Prostate gland (tissue), 2 donors: ENCODE results near the gene RSU1. TPM values are rescaled to one million over a fixed set of nuclear protein-coding genes. Genes with fewer than 3 reads are reported as not detected.

ENCODE experiments used
- DNase-seq: peaks from one replicate; pipeline ENCODE4 v3.0.0-alpha.2; 2019; ENCODE audit warnings: low spot score
- H3K27ac ChIP-seq, 2 donors: fragments of 200-600 bp; sonication (generic); 2 replicates each; pipeline ENCODE4 v1.5.1; 2017 to 2019
- H3K27me3 ChIP-seq: fragments of 200-600 bp; sonication (generic); replicated peaks from 2 replicates; pipeline ENCODE4 v1.5.1; 2019; ENCODE audit not compliant: insufficient read depth
- H3K36me3 ChIP-seq, 2 donors: fragments of 200-600 bp; sonication (generic); 1 replicate in 1 of 2; 2 replicates in 1 of 2; pipeline versions ENCODE4 v1.5.1 to v1.8.1; 2017 to 2019
- H3K4me1 ChIP-seq: fragments of 200-600 bp; sonication (generic); replicated peaks from 2 replicates; pipeline ENCODE4 v1.5.1; 2019
- H3K4me3 ChIP-seq, 2 donors: fragments of 200-600 bp; sonication (generic); 2 replicates each; pipeline ENCODE4 v1.5.1; 2017 to 2019
- H3K9me3 ChIP-seq: fragments of 200-600 bp; sonication (generic); 2 replicates; pipeline ENCODE4 v1.5.1; 2017
- POLR2A ChIP-seq: fragments of 450-650 bp; IDR thresholded peaks from one replicate; pipeline ENCODE4 v1.6.1; 2016; ENCODE audit warnings: antibody characterized with exemption, mild to moderate bottlenecking
- POLR2AphosphoS5 ChIP-seq: sonication (generic); formaldehyde crosslinking; IDR thresholded peaks from one replicate; pipeline ENCODE4 v1.6.1; 2017; ENCODE audit warnings: antibody characterized with exemption
- WGBS: methylation state at CpG from one replicate; pipeline ENCODE4 v1.1.5; 2018; 5-methylcytosine and 5-hydroxymethylcytosine counted together
- intact Hi-C: fragments of 100-400 bp; cut with DNase I; formaldehyde crosslinking; loops from one replicate; pipeline ENCODE4 v1.14.2; 2022
- total RNA-seq, 2 donors: library from RNA; depleted of rRNA; stranded (reverse); fragments of >200 nt; gene quantifications; one replicate each; pipeline ENCODE4 v1.1.0, GENCODE V29; 2016
- TF ChIP-seq, protein P1 (sequence below), 4 experiments: fragments of 200-600 bp in 2 of 4; fragments of 450-650 bp in 2 of 4; sonication (generic) in 2 of 4; IDR thresholded peaks; 1 replicate in 3 of 4; 2 replicates in 1 of 4; pipeline ENCODE4 v1.5.1; 2016 to 2019; ENCODE audit warnings: antibody characterized with exemption in 4 of 4, mild to moderate bottlenecking in 2 of 4, moderate library complexity in 2 of 4

RSU1 gene
- total RNA-seq, 2 donors from 2014 or later, result 32.2 to 49.3 TPM

DNA sequence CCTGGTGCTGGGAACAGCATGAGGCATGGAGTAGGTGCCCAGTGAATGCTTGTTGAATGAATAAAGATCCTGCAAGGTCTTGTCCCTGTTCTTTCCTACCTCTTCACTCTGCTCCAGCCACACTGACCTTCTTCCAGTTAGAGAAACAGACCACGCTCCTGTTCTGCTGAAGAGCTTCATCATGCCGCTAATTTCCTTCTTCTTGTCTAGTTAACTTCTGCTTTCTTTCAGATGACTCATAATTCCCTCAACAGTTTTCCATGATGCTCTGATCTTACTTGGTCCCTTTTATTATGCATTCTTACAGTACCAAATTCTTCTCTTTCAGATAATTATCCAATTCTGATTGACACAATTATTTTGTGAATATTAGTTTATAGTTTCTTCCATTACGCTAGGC lies 236.0 kb downstream of the RSU1 start:
- WGBS, result 87% methylated on average over 3 of the region's 3 CpGs

DNA sequence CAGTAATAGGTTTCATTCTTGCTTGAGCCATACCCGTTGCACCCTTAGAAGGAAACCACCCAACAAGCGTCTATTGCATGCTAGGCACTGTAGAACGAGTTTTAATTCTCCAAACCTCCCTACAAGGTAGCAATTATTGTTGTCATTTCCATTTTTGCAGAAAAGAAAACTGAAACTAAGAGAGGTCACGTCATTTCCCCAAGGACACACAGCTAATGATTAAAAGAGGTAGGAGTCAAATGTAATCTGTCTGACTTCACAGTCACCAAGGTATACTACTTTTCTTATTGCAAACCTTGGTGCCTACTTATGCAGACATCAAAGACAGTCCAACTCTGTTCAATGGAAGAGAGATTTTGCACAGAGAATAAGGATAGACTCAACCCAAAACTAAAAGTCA lies 246.5 kb downstream of the RSU1 start:
- Histone ChIP-seq H3K9me3 (no peaks in the 10 kb centered on the region), H3K36me3 (no peaks in the 10 kb centered on the region), H3K4me1 (no peaks in the 10 kb centered on the region), H3K27me3 (no peaks in the 10 kb centered on the region), H3K4me3 (no peak overlapping the region), H3K27ac (no peak overlapping the region)
- no peak for DNase-seq
- no peak for TF ChIP-seq POLR2A
- TF ChIP-seq POLR2AphosphoS5, result no peak
- intact Hi-C loops, result no loop called here
- WGBS, result 83% methylated on average over 4 of the region's 4 CpGs

More for the DNA sequence above, 236.0 kb downstream of the RSU1 start:
- intact Hi-C loops, result no loop called here
- H3K9me3 ChIP-seq, result no peaks in the 10 kb centered on the region
- H3K27me3 ChIP-seq, result no peaks in the 10 kb centered on the region
- no peaks in the 10 kb centered on the region for H3K36me3 ChIP-seq
- TF ChIP-seq POLR2AphosphoS5 (no peak), POLR2A (no peak)
- TF ChIP-seq, protein P1, sequence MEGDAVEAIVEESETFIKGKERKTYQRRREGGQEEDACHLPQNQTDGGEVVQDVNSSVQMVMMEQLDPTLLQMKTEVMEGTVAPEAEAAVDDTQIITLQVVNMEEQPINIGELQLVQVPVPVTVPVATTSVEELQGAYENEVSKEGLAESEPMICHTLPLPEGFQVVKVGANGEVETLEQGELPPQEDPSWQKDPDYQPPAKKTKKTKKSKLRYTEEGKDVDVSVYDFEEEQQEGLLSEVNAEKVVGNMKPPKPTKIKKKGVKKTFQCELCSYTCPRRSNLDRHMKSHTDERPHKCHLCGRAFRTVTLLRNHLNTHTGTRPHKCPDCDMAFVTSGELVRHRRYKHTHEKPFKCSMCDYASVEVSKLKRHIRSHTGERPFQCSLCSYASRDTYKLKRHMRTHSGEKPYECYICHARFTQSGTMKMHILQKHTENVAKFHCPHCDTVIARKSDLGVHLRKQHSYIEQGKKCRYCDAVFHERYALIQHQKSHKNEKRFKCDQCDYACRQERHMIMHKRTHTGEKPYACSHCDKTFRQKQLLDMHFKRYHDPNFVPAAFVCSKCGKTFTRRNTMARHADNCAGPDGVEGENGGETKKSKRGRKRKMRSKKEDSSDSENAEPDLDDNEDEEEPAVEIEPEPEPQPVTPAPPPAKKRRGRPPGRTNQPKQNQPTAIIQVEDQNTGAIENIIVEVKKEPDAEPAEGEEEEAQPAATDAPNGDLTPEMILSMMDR (IDR thresholded peaks at IDR 0.05), result no peak
- H3K4me3 ChIP-seq, result no peak overlapping the region
- no peak for DNase-seq
- H3K4me1 ChIP-seq, result no peaks in the 10 kb centered on the region
- no peak overlapping the region for H3K27ac ChIP-seq

DNA sequence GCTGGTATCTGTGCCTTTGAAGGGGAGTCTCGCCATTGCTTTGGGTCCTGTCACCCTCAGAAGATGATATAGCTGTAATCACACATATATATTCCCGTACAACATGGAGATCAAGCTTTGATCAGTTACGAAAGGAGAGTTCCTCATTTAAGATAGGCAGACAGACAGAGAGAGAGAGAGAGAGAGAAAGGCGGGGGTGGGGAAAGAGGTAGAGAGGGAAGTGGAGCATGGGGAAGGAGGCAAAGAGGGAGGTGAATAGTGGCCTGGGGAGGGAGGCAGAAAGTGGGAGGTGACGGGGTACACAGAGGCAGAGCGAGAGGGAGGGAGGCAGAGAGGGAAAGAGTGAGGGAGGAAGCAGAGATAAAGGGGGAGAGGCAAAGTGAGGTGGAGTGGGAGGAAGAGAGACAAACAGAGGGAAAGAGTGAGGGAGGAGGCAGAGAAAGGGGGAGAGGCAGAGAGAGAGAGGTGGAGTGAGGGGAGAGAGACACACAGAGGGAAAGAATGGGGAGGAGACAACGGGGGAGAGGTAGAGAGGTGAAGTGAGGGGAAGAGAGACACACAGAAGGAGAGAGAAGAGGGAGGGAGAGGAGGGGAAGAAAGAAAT lies 250.9 kb downstream of the RSU1 start:
- 55% methylated on average over 7 of the region's 7 CpGs for WGBS
- Histone ChIP-seq H3K36me3 (no peaks in the 10 kb centered on the region), H3K9me3 (no peaks in the 10 kb centered on the region), H3K4me3 (no peak overlapping the region), H3K27me3 (no peaks in the 10 kb centered on the region), H3K4me1 (no peaks in the 10 kb centered on the region), H3K27ac (no peak overlapping the region)
- intact Hi-C loops, result no loop called here
- no peak for DNase-seq
- TF ChIP-seq POLR2A (no peak), POLR2AphosphoS5 (no peak)
- TF ChIP-seq, protein P1 (IDR thresholded peaks at IDR 0.05), result no peak

DNA sequence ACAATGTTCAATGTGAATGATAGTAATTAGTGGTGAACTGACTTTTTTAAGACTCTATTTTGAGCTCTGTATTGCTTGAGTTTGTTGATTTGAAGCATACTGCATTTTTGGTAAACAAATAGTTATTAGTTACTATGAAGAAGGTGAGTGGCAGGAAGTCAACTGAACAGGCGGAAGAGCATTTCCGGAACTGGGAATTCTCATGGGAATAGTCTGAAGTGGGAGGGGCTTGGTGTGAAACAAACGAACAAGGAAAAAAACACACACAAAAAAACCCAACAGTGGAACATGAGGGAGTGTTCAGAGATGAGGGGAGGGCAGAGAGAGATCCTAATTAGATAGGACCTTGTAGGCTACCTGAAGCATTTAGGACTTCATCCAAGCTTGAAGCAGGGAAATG lies 251.6 kb downstream of the RSU1 start:
- Histone ChIP-seq H3K4me3 (no peak overlapping the region), H3K36me3 (no peaks in the 10 kb centered on the region), H3K27ac (no peak overlapping the region), H3K27me3 (no peaks in the 10 kb centered on the region), H3K4me1 (no peaks in the 10 kb centered on the region), H3K9me3 (no peaks in the 10 kb centered on the region)
- intact Hi-C loops, result no loop called here
- TF ChIP-seq POLR2A (no peak), POLR2AphosphoS5 (no peak)
- TF ChIP-seq, protein P1 (IDR thresholded peaks at IDR 0.05), result no peak
- DNase-seq, result no peak
- WGBS, result 52% methylated on average over 3 of the region's 3 CpGs

DNA sequence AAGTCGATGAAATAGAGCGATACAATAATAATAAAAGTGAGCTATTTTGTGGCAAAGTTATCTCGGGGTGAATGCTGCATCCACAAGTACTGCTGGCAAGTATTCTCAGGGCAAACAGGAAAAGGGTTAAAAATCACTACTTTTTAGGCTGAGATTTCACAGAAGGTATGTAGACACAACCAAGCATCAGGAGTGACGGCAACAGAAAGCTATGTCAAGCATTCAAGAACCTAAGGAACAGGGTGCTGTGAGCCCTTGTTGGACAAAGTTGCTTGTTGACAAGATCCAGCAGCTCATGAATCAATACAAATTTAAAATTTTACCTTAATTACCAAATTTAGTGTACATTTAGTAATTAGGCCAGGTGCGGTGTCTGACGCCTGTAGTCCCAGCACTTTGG lies 254.3 kb downstream of the RSU1 start:
- Histone ChIP-seq H3K27me3 (no peaks in the 10 kb centered on the region), H3K27ac (no peak overlapping the region), H3K36me3 (no peaks in the 10 kb centered on the region), H3K9me3 (no peaks in the 10 kb centered on the region), H3K4me3 (no peak overlapping the region), H3K4me1 (no peaks in the 10 kb centered on the region)
- intact Hi-C loops, result no loop called here
- no peak for TF ChIP-seq POLR2AphosphoS5
- TF ChIP-seq, protein P1 (IDR thresholded peaks at IDR 0.05), result no peak
- TF ChIP-seq POLR2A, result no peak
- DNase-seq, result no peak
- WGBS, result 93% methylated on average over 6 of the region's 6 CpGs
